Islet precursor cell (in vitro differentiated cells): Measurements from ENCODE around the gene LDLRAD3.
A peak's percentile ranks its signal among the peaks of the same experiment; 100 is the strongest.
"Not testable (repeated sequence)": the region's sequence is repeated elsewhere in the genome, so short reads cannot be mapped to it uniquely, and the experiment has no call there.

Experiments
- DNase-seq: peaks from one replicate; pipeline ENCODE4 v3.0.0-alpha.2; 2018

Gene LDLRAD3

GRCh38 chr11:36023922-36024321 is 80.1 kb downstream of the LDLRAD3 start:
- peak; percentile 79 for DNase-seq

GRCh38 chr11:36024716-36025115 is 80.9 kb downstream of the LDLRAD3 start:
- no peak for DNase-seq

- DNase-seq, result peak; percentile 64
Measured at GRCh38 chr11:36026315-36026968, 82.6 kb downstream of the LDLRAD3 start.

DNA sequence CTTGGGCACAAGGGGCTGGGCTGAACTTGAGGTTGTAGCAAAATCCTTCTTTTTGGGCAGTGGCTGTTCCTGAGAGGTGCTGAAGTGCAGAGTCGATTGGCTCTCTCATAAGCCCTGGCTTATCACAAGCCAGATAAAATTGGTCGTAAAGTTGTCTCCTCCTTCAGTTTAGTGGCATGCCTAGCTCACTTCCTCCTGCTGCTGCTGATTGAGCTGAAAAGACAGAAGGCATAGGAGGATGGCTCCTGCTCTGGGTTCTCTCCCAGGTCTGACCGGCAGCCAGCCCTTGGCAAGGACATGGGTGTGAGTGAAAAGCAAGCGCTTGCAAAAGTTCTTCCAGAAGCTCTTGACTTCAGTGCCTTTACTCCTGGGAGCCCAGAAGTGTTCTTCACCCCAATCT is 83.9 kb downstream of the LDLRAD3 start:
- DNase-seq, result peak; percentile 74

- no peak for DNase-seq
Measured at GRCh38 chr11:36029616-36030015, 85.8 kb downstream of the LDLRAD3 start.

DNA sequence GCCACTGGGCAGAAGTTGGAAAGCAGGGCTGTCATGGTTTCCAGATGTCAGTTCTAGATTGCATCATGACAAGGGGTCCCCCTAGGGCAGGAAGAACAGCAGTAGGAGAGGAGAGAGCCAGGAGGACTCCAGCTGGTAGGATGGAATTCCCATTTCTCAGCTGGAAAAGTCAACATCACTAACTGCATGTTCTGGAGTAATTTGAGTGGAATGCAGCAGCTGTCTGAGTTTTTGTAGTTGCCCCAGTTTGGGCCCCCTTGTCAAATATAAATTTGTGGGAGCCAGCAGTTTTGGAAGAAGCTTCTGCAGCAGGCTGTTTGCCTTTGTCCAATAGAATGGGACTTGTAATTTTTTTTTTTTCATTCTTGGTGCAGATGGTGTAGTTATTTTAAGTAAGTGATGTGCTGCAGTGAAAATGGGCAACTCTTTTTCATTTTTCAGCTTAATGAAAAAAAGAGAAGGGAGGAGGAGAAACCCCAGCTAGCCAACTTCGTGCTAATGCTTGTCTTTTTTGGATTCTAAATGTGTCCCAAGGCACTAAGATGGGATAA is 86.9 kb downstream of the LDLRAD3 start:
- DNase-seq, result peak; percentile 66

DNA sequence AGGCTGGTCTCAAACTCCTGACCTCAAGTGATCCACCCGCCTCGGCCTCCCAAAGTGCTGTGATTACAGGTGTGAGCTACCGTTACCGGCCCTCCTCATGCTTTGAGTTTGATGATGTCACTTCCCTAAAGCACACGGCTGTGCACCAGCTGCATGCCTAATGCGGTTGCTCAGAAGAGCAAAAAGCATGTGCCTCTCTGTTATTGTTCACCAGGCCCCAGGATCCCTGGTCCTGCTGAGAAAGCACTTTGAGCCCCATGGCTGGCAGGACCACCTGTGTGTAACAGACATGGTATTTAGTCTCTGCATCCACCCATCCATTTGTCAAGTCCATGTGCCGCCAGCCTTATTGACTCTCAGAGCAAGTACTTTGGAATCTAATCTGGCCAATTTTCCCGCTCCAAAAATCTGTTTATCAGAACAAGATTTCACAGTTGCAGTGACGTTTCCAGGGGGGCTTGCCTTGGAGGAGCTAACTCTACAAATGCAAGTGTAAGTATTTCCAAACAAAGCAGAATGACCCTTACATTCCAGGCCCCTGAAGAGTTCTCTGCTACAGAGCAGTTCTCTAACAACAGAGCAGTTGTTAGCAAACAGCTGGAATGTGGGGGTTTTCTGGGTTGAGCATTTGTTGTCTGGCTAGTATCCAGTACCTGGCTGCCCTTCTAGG is 89.4 kb downstream of the LDLRAD3 start:
- DNase-seq, result peak; percentile 77

- DNase-seq, result no peak
Measured at GRCh38 chr11:36033936-36034335, 90.1 kb downstream of the LDLRAD3 start.

DNA sequence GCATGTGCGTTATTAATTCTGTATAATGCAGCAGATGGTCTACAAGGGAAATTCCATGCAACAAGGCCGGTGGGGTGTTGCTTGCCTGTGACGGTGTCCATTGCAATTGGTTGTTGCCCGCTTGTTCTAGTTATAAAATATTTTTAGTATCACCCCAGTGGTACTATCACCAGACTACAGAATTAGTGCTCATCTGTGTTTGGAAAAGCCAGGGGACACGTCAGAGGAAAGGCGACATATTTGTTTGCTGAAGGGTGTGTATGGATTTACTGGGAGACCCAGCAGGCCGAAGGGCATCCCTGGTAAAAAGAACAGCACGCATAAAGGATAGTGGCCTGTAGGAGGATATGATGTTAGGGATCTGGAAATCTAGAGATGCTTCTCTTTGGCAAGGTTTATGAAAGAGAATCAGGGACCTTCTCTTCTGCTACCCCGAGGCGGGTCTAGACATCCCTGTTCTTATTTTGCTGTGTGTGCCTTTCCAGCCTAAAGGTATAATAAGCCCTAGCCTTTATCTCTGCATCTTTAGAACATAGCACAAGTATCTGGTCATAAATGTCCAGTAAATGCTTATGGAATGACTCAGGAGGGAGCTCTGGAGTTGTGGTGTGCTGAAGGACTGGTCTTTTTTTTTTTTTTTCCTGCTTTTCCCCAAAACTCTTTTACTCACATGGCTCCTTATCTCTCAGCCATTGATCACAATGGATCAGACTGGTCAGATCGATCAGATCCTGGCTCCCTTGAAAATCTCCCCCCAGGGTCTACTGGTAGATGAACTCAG is 90.9 kb downstream of the LDLRAD3 start:
- peak; percentile 83 for DNase-seq

DNA sequence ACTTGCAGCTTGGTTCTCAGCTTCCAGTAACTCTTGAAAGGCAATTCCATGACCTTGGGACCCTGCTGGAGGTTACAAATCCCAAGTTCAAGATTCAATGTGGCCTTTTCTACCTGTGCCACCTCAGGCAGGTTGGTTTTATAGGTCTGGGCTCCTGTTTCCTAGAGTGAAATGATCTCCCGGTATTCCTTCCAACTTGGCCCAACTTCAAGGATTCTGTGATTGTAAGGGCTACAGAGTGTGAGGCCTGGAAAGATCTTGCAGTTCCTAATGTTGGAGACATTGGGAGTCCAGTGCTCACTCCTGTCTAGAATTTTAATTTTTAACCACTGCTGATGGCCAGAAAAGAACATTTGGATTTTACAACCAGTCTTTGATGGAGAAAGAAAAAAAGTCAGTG is 91.6 kb downstream of the LDLRAD3 start:
- DNase-seq, result no peak

DNA sequence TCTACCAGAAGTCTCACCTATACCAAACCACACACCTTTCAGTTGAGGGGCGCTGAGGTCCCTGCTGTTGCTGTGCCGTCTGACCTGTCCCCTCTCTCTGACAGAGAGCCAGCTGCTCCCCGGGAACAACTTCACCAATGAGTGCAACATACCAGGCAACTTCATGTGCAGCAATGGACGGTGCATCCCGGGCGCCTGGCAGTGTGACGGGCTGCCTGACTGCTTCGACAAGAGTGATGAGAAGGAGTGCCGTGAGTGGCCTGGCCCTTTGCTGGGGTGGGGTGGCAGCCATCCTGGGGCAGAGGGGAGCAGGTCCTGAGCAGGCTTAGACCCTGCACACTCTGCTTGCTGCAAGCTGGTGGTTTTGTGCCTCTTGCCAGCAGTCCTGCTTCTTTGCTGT is 92.1 kb downstream of the LDLRAD3 start:
- no peak for DNase-seq

DNA sequence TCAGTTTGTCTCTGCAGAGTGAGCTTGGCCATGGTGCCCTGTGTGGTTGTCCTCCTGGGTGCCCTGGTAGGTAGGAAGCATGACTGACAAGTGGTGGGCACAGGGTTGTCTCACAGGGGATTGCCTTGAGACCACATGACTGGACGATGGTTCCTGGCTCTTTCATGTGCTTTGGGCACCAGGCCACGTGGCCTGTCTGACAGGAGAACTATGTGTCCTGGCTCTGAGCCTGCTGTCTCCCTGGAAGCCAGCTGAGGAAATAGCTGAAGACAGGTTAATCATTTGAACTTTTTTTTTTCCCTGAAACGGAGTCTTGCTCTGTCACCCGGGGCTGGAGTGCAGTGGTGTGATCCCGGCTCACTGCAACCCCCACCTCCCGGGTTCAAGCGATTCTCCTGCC is 93.2 kb downstream of the LDLRAD3 start:
- DNase-seq, result no peak

GRCh38 chr11:36038541-36038940 is 94.7 kb downstream of the LDLRAD3 start:
- DNase-seq, result no peak

DNA sequence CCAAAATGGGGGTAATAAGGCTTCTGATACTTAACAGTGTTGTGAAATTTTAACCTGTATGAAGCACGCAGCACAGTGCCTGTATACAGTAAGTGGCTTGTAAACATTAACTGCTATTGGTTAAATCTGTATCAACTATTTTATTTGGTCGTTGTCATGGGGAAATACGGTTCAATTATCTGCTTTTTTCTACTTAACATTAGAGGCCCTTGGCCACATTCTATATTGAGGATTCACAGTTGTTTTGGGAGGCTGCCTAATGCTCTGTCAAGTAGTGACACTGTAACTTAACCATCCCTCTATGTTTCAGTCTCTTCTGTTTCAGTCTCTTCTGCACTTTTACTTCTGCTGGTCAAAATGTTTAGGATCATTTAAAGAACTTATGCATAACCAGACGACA is 95.6 kb downstream of the LDLRAD3 start:
- no peak for DNase-seq

GRCh38 chr11:36041988-36042611 is 98.2 kb downstream of the LDLRAD3 start:
- DNase-seq, result no peak

DNA sequence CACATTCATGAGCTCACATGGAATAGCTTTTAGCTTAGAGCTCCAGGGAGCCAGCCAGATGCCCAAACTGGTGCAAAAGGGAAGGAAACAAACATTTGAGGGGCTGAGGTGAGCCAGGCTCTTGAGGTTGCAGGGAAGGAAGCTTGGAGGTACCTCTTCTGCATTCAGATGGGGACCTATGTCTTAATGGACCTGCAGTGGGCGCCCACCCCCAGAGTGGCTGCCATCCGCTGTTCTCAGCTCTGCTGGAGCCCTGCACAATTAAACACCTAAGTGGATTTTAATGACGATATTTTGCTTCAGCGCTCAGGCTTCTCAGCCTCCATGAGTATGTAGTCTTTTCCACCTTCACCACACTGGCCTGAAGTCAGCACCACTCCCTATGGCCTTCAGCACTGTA is 100.8 kb downstream of the LDLRAD3 start:
- no peak for DNase-seq

DNA sequence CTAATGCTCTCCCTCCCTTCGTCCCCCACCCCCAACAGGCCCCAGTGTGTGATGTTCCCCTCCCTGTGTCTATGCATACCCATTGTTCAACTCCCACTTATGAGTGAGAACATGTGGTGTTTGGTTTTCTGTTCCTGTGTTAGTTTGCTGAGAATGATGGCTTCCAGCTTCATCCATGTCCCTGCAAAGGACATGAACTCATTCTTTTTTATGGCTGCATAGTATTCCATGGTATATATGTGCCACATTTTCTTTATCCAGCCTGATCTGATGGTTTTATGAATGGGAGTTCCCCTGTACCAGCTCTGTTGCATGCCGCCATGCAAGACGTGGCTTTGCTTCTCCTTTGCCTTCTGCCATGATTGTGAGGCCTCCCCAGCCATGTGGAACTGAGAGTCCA is 102.1 kb downstream of the LDLRAD3 start:
- not testable (repeated sequence) for DNase-seq

DNA sequence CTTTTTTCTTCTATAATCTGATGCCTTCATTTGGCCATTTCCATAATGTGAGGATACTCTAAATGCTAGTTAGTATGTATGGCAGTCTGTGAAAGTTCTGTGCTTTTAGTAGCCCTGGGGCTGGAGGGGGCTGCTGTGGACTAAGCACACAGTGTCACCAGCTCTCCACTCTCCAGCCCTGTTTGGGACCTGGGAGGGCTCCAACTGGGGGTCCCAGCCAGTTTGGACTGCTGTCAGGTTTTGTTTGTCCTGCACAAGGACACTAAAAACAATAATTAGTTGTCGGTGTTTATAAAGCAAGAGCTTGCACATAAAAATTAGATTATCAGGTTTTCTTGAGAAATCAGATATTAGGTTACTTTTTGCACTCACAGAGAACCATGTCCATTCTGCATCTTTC is 103.1 kb downstream of the LDLRAD3 start:
- no peak for DNase-seq

DNA sequence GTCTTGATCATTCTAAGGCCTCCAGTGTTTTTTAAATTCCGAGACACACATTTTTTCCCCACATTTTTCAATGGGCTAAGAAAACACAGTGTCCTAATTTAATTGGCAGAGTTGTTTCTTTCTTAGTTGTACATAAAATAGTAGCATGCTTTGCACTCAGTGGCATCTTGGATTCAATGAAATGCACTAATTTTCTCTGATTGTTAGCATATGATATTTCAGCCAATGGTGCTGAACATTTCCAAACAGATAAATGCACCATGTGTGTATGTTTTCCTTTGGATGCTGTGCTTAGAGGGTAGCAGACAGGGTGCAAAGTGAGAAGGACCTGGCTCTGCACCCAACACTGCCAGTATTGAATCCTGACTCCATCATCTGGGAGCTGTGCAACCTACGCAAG is 103.5 kb downstream of the LDLRAD3 start:
- DNase-seq, result no peak

DNA sequence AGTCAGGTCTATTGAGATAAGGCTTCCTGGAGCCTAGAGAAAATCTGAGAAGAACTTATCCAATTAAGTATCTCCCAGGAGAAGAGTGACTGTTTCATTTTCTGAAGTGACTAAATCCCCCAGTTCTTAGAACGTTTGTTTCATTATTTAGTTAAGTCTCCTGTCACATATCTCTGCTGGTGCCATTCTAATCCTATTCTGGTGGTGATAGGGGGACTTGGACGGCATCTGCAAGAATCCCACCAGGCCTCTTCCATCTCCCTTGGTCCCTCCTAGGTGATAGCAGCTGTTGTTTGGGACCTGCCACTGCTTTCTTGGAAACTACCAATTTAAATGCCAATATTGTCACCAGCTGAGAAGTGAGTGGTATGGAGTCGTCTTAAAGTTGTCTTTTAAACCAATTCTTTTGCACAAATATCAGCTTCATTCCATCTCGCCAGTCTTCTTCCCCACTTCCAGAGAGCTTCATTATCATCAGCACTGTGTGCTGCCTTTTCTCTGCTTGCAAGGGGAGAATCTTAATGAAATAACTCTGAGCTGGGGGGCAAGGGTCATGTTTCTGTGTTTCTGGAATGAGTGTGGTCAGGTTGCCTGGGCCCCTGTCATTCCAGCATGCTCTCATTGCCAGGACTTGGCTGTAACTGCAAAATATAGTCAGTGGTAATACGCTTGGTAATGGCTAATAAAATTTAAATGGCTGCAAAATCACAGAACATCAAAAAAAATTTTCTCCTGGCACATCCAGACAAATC is 104.8 kb downstream of the LDLRAD3 start:
- peak; percentile 65 for DNase-seq

- no peak for DNase-seq
Measured at GRCh38 chr11:36051235-36052144, 107.6 kb downstream of the LDLRAD3 start.
